Gastrocnemius medialis (tissue), 4 donors: ENCODE measurements around the gene CTRB1. TPM values are rescaled to one million over a fixed set of nuclear protein-coding genes. Genes with fewer than 3 reads are reported as not detected.
A peak's percentile ranks its signal among the peaks of the same experiment; 100 is the strongest.
"Not testable (repeated sequence)": the region's sequence is repeated elsewhere in the genome, so short reads cannot be mapped to it uniquely, and the experiment has no call there.

ENCODE experiments used
- ATAC-seq, 2 donors: fragments of 150-250 bp; one replicate each; pipeline ENCODE4 v1.9.1; 2016
- DNase-seq, 2 donors: peaks; one replicate each; pipeline ENCODE4 v3.0.0-alpha.2; 2019
- H3K27ac ChIP-seq, 4 donors: fragments of 200-600 bp; sonication (generic); 1 replicate in 1 of 4; 2 replicates in 3 of 4; pipeline ENCODE4 v1.5.1; 2016 to 2018; ENCODE audit warnings: mild to moderate bottlenecking in 2 of 4, moderate library complexity in 1 of 4
- H3K27me3 ChIP-seq, 3 donors: fragments of 200-600 bp; sonication (generic) in 2 of 3; 1 replicate in 1 of 3; 2 replicates in 2 of 3; pipeline versions ENCODE4 v1.5.1 to v1.6.0; 2016 to 2019; ENCODE audit warnings: mild to moderate bottlenecking in 1 of 3, moderate library complexity in 1 of 3
- H3K36me3 ChIP-seq, 2 donors: fragments of 200-600 bp; sonication (generic) in 1 of 2; one replicate each; pipeline ENCODE4 v1.5.1; 2017 to 2018
- H3K4me1 ChIP-seq, 2 donors: fragments of 200-600 bp; sonication (generic) in 1 of 2; one replicate each; pipeline ENCODE4 v1.5.1; 2016 to 2017; ENCODE audit warnings: mild to moderate bottlenecking in 2 of 2
- H3K4me3 ChIP-seq, 4 donors: fragments of 200-600 bp; sonication (generic) in 3 of 4; 1 replicate in 1 of 4; 2 replicates in 3 of 4; pipeline ENCODE4 v1.5.1; 2016 to 2019; ENCODE audit warnings: mild to moderate bottlenecking in 2 of 4
- H3K9me3 ChIP-seq, 3 donors: fragments of 200-600 bp; sonication (generic) in 2 of 3; 1 replicate in 1 of 3; 2 replicates in 2 of 3; pipeline ENCODE4 v1.5.1; 2016 to 2019
- POLR2A ChIP-seq, 2 donors: fragments of 450-650 bp; IDR thresholded peaks; one replicate each; pipeline ENCODE4 v1.6.1; 2017; ENCODE audit warnings: antibody characterized with exemption in 2 of 2, mild to moderate bottlenecking in 2 of 2, moderate library complexity in 2 of 2
- in situ Hi-C, 4 donors: fragments of 200-750 bp; cut with MboI; loops; one replicate each; pipeline versions ENCODE4 v1.15.0 to v1.8.0; 2017; ENCODE audit warnings: low sequenced_read_pairs in 4 of 4
- intact Hi-C: fragments of 100-400 bp; cut with DNase I; formaldehyde crosslinking; loops from one replicate; pipeline ENCODE4 v1.15.1; 2023; ENCODE audit warnings: low total_unique reads
- total RNA-seq, 4 donors: library from RNA; depleted of rRNA; stranded (reverse); fragments of >200 nt; gene quantifications; one replicate each; pipeline versions ENCODE4 v1.1.0 to v1.2.3, GENCODE V29; 2016
- TF ChIP-seq, protein P1 (sequence below), 5 experiments: fragments of 450-650 bp in 3 of 5; fragments of 200-600 bp in 2 of 5; sonication (generic) in 2 of 5; IDR thresholded peaks in 4 of 5; conservative IDR thresholded peaks in 1 of 5; 1 replicate in 4 of 5; 2 replicates in 1 of 5; pipeline ENCODE4 v1.5.1; 2016 to 2019; ENCODE audit warnings: antibody characterized with exemption in 5 of 5, mild to moderate bottlenecking in 3 of 5, moderate library complexity in 3 of 5

CTRB1 gene
- total RNA-seq, 4 donors from 2014 or later: not detected

DNA sequence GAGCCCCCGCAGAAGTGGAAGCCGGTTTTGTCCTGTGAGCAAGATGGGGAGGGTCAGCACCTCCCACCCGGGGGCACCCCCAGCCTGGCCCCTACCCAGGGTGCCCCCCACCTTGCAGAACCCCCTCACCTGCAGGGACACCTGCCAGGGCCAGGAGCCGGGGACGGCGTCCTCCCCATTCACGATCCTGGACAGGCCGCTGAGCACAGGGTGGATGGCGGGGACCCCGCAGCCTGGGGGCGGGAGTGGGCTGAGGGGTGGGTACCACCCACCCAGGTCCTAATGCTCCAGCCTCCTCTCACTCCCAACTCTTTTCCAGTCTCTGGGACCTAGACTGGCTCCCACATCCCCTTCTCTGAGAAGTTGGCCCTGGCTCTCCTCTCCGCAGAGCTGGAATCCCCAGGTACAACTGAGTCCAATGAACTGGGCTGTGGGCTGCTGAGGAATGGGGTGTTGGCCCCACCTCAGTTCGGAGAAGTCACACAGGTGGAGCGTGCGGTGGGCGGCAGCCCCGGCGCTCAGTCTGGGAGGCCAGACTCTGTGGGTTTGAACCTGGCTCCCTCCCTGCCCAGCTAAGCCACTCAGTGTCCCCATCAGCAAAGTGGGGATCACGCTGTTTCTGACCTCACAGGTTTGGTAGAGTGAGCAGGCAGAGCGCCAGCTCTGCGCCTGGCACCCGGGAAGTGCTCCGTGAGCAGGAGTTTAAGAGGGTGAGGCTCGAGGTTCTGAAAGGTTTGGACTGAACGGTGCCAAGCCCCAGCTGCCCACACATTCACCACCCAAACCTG lies 12.6 kb upstream of the CTRB1 start:
- intact Hi-C loops: loop anchor here (2.0 to 10.0 kb wide), 2 partner anchors 19 to 439 kb away; partner anchors contain the start of genes KARS1 and TERF2IP
- H3K27ac ChIP-seq, H3K4me3 ChIP-seq, H3K27me3 ChIP-seq, H3K36me3 ChIP-seq, H3K9me3 ChIP-seq, DNase-seq, H3K4me1 ChIP-seq: not testable (repeated sequence)
- in situ Hi-C loops: loop anchor here in 1 of 4 donors (25.0 kb wide), 1 partner anchor 556 kb away; no protein-coding TSS in a partner anchor
- peak in 1 of 2 donors; percentile 12 for ATAC-seq

DNA sequence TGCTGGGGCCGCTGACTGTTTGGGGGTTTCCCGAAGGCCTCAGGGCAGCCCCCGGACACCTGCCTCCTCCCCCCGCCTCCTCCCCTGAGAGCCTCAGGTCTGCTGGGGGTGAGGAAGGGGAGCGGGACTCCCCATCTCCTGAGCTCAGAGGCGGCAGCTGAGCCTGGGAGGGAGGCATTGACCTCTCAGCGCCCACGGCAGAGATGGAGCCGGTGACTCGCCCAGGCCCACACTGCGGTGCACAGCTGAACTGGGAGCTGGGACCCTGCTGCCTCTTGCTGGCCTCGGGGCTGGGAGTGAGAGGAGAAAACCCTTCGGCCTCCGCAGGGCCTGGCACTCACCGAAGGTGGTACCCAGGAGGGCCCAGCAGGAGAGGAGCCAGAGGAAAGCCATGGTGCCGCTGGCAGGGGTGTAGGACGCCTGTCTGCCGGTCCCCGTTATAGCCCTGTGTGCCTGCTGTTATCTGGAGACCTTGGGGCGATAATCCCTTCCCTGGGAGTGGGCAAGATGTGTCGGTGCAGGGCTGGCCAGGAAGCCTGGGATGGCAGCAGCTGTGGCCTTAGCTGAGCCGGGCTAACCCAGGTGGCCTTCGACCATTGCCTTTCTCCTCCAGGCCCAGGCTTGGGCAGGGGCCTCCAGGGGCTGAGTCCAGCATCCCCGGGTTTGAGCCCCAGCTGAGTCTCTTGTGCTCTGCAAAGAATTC lies 11.9 kb upstream of the CTRB1 start, which contains the start of gene CTRB2:
Gene CTRB2 (minus strand): TSS at position 413 of the 703 bp plus-strand sequence. CDS start 20 bp downstream, at position 393.
- in situ Hi-C loops: loop anchor here in 1 of 4 donors (25.0 kb wide), 1 partner anchor 555 kb away; no protein-coding TSS in a partner anchor
- ATAC-seq: peak in 1 of 2 donors; percentile 29
- Histone ChIP-seq H3K36me3 (no peaks in the 10 kb centered on the region), H3K27ac (no peak within 1 kb of the TSS), H3K4me3 (no peak within 1 kb of the TSS), H3K9me3 (no peaks in the 10 kb centered on the region), H3K4me1 (no peaks in the 10 kb centered on the region), H3K27me3 (no peaks in the 10 kb centered on the region)
- no peak for DNase-seq
- TF ChIP-seq, protein P1, sequence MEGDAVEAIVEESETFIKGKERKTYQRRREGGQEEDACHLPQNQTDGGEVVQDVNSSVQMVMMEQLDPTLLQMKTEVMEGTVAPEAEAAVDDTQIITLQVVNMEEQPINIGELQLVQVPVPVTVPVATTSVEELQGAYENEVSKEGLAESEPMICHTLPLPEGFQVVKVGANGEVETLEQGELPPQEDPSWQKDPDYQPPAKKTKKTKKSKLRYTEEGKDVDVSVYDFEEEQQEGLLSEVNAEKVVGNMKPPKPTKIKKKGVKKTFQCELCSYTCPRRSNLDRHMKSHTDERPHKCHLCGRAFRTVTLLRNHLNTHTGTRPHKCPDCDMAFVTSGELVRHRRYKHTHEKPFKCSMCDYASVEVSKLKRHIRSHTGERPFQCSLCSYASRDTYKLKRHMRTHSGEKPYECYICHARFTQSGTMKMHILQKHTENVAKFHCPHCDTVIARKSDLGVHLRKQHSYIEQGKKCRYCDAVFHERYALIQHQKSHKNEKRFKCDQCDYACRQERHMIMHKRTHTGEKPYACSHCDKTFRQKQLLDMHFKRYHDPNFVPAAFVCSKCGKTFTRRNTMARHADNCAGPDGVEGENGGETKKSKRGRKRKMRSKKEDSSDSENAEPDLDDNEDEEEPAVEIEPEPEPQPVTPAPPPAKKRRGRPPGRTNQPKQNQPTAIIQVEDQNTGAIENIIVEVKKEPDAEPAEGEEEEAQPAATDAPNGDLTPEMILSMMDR (IDR thresholded peaks at IDR 0.05 in 4 of 5, conservative IDR thresholded peaks at IDR 0.05 in 1 of 5): no peak
- TF ChIP-seq POLR2A (IDR thresholded peaks at IDR 0.05): no peak
- intact Hi-C loops: loop anchor here (2.0 to 10.0 kb wide), 2 partner anchors 18 to 438 kb away; partner anchors contain the start of genes KARS1 and TERF2IP

DNA sequence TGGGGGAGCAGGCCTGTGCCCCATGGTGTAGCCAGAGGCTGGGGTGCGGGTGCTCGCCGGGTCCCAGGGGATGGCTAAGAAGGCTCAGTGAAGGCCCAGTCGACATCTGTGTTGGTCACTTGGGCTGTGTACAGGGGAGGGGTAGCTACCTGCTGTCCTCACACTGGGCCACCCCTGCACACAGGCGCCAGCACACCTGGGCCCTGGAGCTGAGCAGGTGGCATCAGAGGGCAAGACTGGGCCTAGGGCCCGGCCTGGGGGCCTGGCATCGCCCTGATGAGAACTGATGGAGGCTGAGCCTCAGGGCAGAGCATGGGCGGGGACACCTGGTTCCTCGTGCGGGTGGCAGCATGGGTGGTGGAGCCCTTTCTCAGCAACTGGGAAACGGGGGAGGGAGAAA lies 11.0 kb upstream of the CTRB1 start:
- no peak for DNase-seq
- Histone ChIP-seq H3K36me3 (no peaks in the 10 kb centered on the region), H3K4me1 (no peaks in the 10 kb centered on the region), H3K9me3 (no peaks in the 10 kb centered on the region), H3K4me3 (no peak overlapping the region), H3K27me3 (no peaks in the 10 kb centered on the region), H3K27ac (no peak overlapping the region)
- no peak for TF ChIP-seq POLR2A (IDR thresholded peaks at IDR 0.05)
- TF ChIP-seq, protein P1 (IDR thresholded peaks at IDR 0.05 in 4 of 5, conservative IDR thresholded peaks at IDR 0.05 in 1 of 5): no peak
- intact Hi-C loops: loop anchor here (2.0 to 10.0 kb wide), 2 partner anchors 17 to 437 kb away; partner anchors contain the start of genes KARS1 and TERF2IP
- no peak for ATAC-seq
- in situ Hi-C loops: loop anchor here in 1 of 4 donors (25.0 kb wide), 1 partner anchor 554 kb away; no protein-coding TSS in a partner anchor

DNA sequence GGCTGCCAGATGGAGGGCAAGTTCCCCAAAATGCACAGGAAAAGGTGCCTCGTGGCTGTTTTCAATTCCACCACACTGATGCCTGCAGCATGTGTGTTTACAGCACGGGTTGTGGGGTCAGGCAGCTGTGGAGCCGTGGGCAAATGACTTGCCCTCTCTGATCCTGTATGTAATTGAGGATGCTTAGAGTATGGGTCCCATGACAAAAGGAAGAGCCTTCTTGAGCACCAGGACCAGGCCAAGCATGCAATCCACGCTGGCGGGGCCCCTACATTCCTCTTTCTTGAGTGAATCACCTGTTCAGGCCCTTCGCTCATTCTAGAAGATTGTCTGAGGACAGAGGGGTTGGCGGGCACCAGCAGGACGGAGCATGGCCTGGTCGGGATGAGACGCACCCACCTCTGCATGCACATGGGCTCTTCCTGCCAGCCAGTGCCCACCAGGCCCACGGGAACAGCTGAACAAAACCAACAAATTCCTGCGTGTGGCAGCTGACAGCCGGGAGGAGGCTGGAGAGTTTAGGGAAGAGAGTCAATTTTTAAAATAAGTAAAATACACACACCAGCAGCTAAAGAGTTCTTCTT lies 10.5 kb upstream of the CTRB1 start:
- no peak overlapping the region for H3K4me3 ChIP-seq
- no peak for TF ChIP-seq POLR2A (IDR thresholded peaks at IDR 0.05)
- TF ChIP-seq, protein P1 (IDR thresholded peaks at IDR 0.05 in 4 of 5, conservative IDR thresholded peaks at IDR 0.05 in 1 of 5): no peak
- in situ Hi-C loops (loop anchor here in 1 of 4 donors (25.0 kb wide), 1 partner anchor 554 kb away; no protein-coding TSS in a partner anchor), intact Hi-C loops (loop anchor here (10.0 kb wide), 1 partner anchor 436 kb away; the partner anchor contains the start of genes KARS1 and TERF2IP)
- H3K27ac ChIP-seq: no peak overlapping the region
- ATAC-seq (no peak), DNase-seq (no peak)
- H3K27me3 ChIP-seq: no peaks in the 10 kb centered on the region
- no peaks in the 10 kb centered on the region for H3K9me3 ChIP-seq
- H3K4me1 ChIP-seq: no peaks in the 10 kb centered on the region
- H3K36me3 ChIP-seq: no peaks in the 10 kb centered on the region
